Measurements from ENCODE around the gene NCR1. TPM values are rescaled to one million over a fixed set of nuclear protein-coding genes. Genes with fewer than 3 reads are reported as not detected.
"Not testable (repeated sequence)": the region's sequence is repeated elsewhere in the genome, so short reads cannot be mapped to it uniquely, and the experiment has no call there.

Gene NCR1
- total and polyA plus RNA-seq, 2 donors (not counting 1 experiment from before 2014, with no cell fraction given), result 2.4 TPM; not detected in 1

- POLR2A ChIA-PET; H3K27me3 ChIP-seq (replicated peaks in 1 of 4; ENCODE audit: control extremely low read depth in 1 of 4, control insufficient read depth in 3 of 4, insufficient read depth in 4 of 4, low read length in 3 of 4); H3K4me2 ChIP-seq (replicated peaks; ENCODE audit: low read depth, low read length, poor library complexity, severe bottlenecking); H3K9me3 ChIP-seq (ENCODE audit: control extremely low read depth in 1 of 3, control insufficient read depth in 2 of 3, insufficient read depth in 1 of 3, low read length in 2 of 3); H3K9me3 Mint-ChIP-seq (ENCODE audit: insufficient read depth); intact Hi-C loops (cut with micrococcal nuclease); H3K4me1 ChIP-seq (ENCODE audit: control insufficient read depth in 2 of 2, insufficient read depth in 2 of 2, low read length in 2 of 2); ATAC-seq (ENCODE audit: low read depth); H3K27ac ChIP-seq (ENCODE audit: low read length in 2 of 2); H3K27ac Mint-ChIP-seq; H3K4me3 Mint-ChIP-seq; CTCF ChIA-PET; H3K79me2 ChIP-seq (ENCODE audit: control insufficient read depth, insufficient read depth, low read length); H3K4me3 ChIP-seq (ENCODE audit: control extremely low read depth in 1 of 5, extremely low read depth in 1 of 5, insufficient read depth in 1 of 5, low read depth in 2 of 5, low read length in 4 of 5); H3K4me1 Mint-ChIP-seq; DNase-seq; H3K36me3 ChIP-seq (replicated peaks in 1 of 2; ENCODE audit: control extremely low read depth in 1 of 2, control insufficient read depth in 1 of 2, extremely low read depth in 1 of 2, insufficient read depth in 2 of 2, low read length in 1 of 2); H3K9ac ChIP-seq (ENCODE audit: low read length); H4K20me1 ChIP-seq (ENCODE audit: control insufficient read depth, insufficient read depth, low read length, poor library complexity, severe bottlenecking); H2AFZ ChIP-seq (ENCODE audit: insufficient read depth, low read depth, low read length, poor library complexity, severe bottlenecking): not testable (repeated sequence)
- H3K27me3 Mint-ChIP-seq, result peaks cover 21% of the 10 kb centered on the region
- WGBS (ENCODE audit: insufficient coverage), result no CpG with 5 or more reads among the region's 3 CpGs
Measured at GRCh38 chr19:54863459-54863858, 42.5 kb upstream of the NCR1 start.

- peaks cover 9% of the 10 kb centered on the region for H3K9me3 Mint-ChIP-seq (ENCODE audit: insufficient read depth)
Measured at GRCh38 chr19:54871696-54872095, 34.3 kb upstream of the NCR1 start.

More at GRCh38 chr19:54871696-54872095, 34.3 kb upstream of the NCR1 start:
- H3K4me2 ChIP-seq (replicated peaks; ENCODE audit: low read depth, low read length, poor library complexity, severe bottlenecking), result no peak overlapping the region
- H3K9me3 ChIP-seq (ENCODE audit: control extremely low read depth in 1 of 3, control insufficient read depth in 2 of 3, insufficient read depth in 1 of 3, low read length in 2 of 3), result peaks cover 0 to 4% (median 0%) of the 10 kb centered on the region in 3 donors
- DNase-seq, result no peak
- no peak overlapping the region for H3K9ac ChIP-seq (ENCODE audit: low read length)
- CTCF ChIA-PET, result no interaction called here
- no peak overlapping the region for H3K27ac Mint-ChIP-seq
- H3K27ac ChIP-seq (ENCODE audit: low read length in 2 of 2), result no peak overlapping the region
- TF ChIP-seq CTCF (IDR thresholded peaks at IDR 0.05) (no peak), EZH2 (IDR thresholded peaks at IDR 0.05; ENCODE audit: borderline replicate concordance, insufficient read depth, low read depth, low read length, poor library complexity, severe bottlenecking) (no peak)
- H3K4me3 ChIP-seq (ENCODE audit: control extremely low read depth in 1 of 5, extremely low read depth in 1 of 5, insufficient read depth in 1 of 5, low read depth in 2 of 5, low read length in 4 of 5), result no peak overlapping the region
- peaks cover 0 to 5% of the 10 kb centered on the region in 2 donors for H3K4me1 ChIP-seq (ENCODE audit: control insufficient read depth in 2 of 2, insufficient read depth in 2 of 2, low read length in 2 of 2)
- no peaks in the 10 kb centered on the region for H4K20me1 ChIP-seq (ENCODE audit: control insufficient read depth, insufficient read depth, low read length, poor library complexity, severe bottlenecking)
- POLR2A ChIA-PET, result no interaction called here
- WGBS (ENCODE audit: insufficient coverage), result 61% methylated on average over 2 of the region's 3 CpGs
- H3K27me3 Mint-ChIP-seq, result peaks cover 15% of the 10 kb centered on the region
- intact Hi-C loops (cut with micrococcal nuclease), result no loop called here
- no peaks in the 10 kb centered on the region for H3K79me2 ChIP-seq (ENCODE audit: control insufficient read depth, insufficient read depth, low read length)
- no peaks in the 10 kb centered on the region for H3K36me3 ChIP-seq (replicated peaks in 1 of 2; ENCODE audit: control extremely low read depth in 1 of 2, control insufficient read depth in 1 of 2, extremely low read depth in 1 of 2, insufficient read depth in 2 of 2, low read length in 1 of 2)
- peaks cover 0 to 4% (median 0%) of the 10 kb centered on the region in 4 experiments for H3K27me3 ChIP-seq (replicated peaks in 1 of 4; ENCODE audit: control extremely low read depth in 1 of 4, control insufficient read depth in 3 of 4, insufficient read depth in 4 of 4, low read length in 3 of 4)
- no peak overlapping the region for H2AFZ ChIP-seq (ENCODE audit: insufficient read depth, low read depth, low read length, poor library complexity, severe bottlenecking)
- ATAC-seq (ENCODE audit: low read depth), result no peak
- peaks cover 15% of the 10 kb centered on the region for H3K4me1 Mint-ChIP-seq
- no peak overlapping the region for H3K4me3 Mint-ChIP-seq

Measured in B cell (primary cell).